ENCODE measurements around the gene TMEM127. TPM values are rescaled to one million over a fixed set of nuclear protein-coding genes. Genes with fewer than 3 reads are reported as not detected.
A peak's percentile ranks its signal among the peaks of the same experiment; 100 is the strongest.

Gene TMEM127
- total RNA-seq, 1 donor from 2014 or later: 61.9 TPM

- no peak overlapping the region for H3K4me3 ChIP-seq
- TF ChIP-seq CTCF (IDR thresholded peaks at IDR 0.05): no peak
- no peaks in the 10 kb centered on the region for H3K9me3 ChIP-seq
- H3K36me3 ChIP-seq: no peaks in the 10 kb centered on the region
- no peak for DNase-seq (ENCODE audit: low spot score in 2 of 2)
- peaks cover 5% of the 10 kb centered on the region in 2 donors for H3K4me1 ChIP-seq
- no peaks in the 10 kb centered on the region for H3K27me3 ChIP-seq
- intact Hi-C loops (cut with DNase I): no loop called here
- H3K27ac ChIP-seq: no peak overlapping the region
These were observed 53.5 kb downstream of the TMEM127 start for GRCh38 chr2:96212339-96212738.

GRCh38 chr2:96209729-96210085 is 56.1 kb downstream of the TMEM127 start:
- intact Hi-C loops (cut with DNase I): loop anchor here (2.0 to 5.0 kb wide), 2 partner anchors 299 to 318 kb away; no protein-coding TSS in a partner anchor
- H3K9me3 ChIP-seq: no peaks in the 10 kb centered on the region
- H3K4me1 ChIP-seq: peaks cover 8 to 28% of the 10 kb centered on the region in 2 donors
- H3K27ac ChIP-seq: no peak overlapping the region
- peak overlapping the region; percentile 92 to 99 for H3K4me3 ChIP-seq
- no peaks in the 10 kb centered on the region for H3K27me3 ChIP-seq
- H3K36me3 ChIP-seq: no peaks in the 10 kb centered on the region
- DNase-seq (ENCODE audit: low spot score in 2 of 2): no peak
- TF ChIP-seq CTCF (IDR thresholded peaks at IDR 0.05): no peak

GRCh38 chr2:96209011-96209728 is 56.6 kb downstream of the TMEM127 start:
- no peaks in the 10 kb centered on the region for H3K27me3 ChIP-seq
- H3K36me3 ChIP-seq: no peaks in the 10 kb centered on the region
- intact Hi-C loops (cut with DNase I): loop anchor here (2.0 to 5.0 kb wide), 2 partner anchors 300 to 318 kb away; no protein-coding TSS in a partner anchor
- peak overlapping the region; percentile 92 to 99 for H3K4me3 ChIP-seq
- no peak for TF ChIP-seq CTCF (IDR thresholded peaks at IDR 0.05)
- peak overlapping the region; percentile 92 to 97 for H3K27ac ChIP-seq
- no peaks in the 10 kb centered on the region for H3K9me3 ChIP-seq
- DNase-seq (ENCODE audit: low spot score in 2 of 2): no peak
- H3K4me1 ChIP-seq: peaks cover 8 to 33% of the 10 kb centered on the region in 2 donors

GRCh38 chr2:96208143-96209010 is 57.4 kb downstream of the TMEM127 start, which contains the start of gene STARD7:
Gene STARD7 (minus strand): TSS chr2:96208827. CDS start chr2:96208434, 393 bp downstream.
- peak; percentile 93 to 99 for DNase-seq (ENCODE audit: low spot score in 2 of 2)
- intact Hi-C loops (cut with DNase I): loop anchor here (1.0 to 5.0 kb wide), 4 partner anchors 58 to 319 kb away; partner anchors contain the start of genes CIAO1 and DUSP2
- Histone ChIP-seq H3K4me3 (peak within 1 kb of the TSS; percentile 92 to 99), H3K36me3 (no peaks in the 10 kb centered on the region), H3K9me3 (no peaks in the 10 kb centered on the region), H3K4me1 (peaks cover 12 to 39% of the 10 kb centered on the region in 2 donors), H3K27me3 (no peaks in the 10 kb centered on the region), H3K27ac (peak within 1 kb of the TSS; percentile 92 to 97)
- TF ChIP-seq CTCF (IDR thresholded peaks at IDR 0.05): peak in 1 of 3 experiments; percentile 3

GRCh38 chr2:96207774-96208142 is 58.0 kb downstream of the TMEM127 start:
- Histone ChIP-seq H3K27me3 (no peaks in the 10 kb centered on the region), H3K9me3 (no peaks in the 10 kb centered on the region), H3K36me3 (no peaks in the 10 kb centered on the region), H3K27ac (peak overlapping the region; percentile 92 to 97), H3K4me1 (peaks cover 12 to 43% of the 10 kb centered on the region in 2 donors), H3K4me3 (peak overlapping the region; percentile 92 to 99)
- intact Hi-C loops (cut with DNase I): loop anchor here (1.0 to 5.0 kb wide), 4 partner anchors 59 to 320 kb away; partner anchors contain the start of genes CIAO1 and DUSP2
- TF ChIP-seq CTCF (IDR thresholded peaks at IDR 0.05): no peak
- no peak for DNase-seq (ENCODE audit: low spot score in 2 of 2)
